ENCODE data around the gene SNAPC4.

The SNAPC4 gene

DNA sequence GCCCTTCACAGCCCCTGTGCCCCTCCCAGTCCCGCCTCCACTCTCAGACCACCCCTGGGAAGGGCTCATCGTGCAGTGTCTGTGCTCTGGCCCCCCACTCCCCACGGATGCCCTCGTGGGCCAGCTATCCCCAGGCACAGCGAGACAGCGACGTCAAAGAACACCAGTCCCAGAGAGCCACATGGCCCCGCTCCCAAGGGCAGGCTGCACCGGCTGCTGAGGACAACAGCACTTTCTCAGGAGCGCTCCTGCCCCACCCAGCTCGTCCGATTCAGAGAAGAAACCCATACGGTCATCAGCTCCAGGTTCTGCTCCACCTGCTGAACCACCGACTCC lies 4.8 kb upstream of the SNAPC4 start:
- TF ChIP-seq, protein P1, sequence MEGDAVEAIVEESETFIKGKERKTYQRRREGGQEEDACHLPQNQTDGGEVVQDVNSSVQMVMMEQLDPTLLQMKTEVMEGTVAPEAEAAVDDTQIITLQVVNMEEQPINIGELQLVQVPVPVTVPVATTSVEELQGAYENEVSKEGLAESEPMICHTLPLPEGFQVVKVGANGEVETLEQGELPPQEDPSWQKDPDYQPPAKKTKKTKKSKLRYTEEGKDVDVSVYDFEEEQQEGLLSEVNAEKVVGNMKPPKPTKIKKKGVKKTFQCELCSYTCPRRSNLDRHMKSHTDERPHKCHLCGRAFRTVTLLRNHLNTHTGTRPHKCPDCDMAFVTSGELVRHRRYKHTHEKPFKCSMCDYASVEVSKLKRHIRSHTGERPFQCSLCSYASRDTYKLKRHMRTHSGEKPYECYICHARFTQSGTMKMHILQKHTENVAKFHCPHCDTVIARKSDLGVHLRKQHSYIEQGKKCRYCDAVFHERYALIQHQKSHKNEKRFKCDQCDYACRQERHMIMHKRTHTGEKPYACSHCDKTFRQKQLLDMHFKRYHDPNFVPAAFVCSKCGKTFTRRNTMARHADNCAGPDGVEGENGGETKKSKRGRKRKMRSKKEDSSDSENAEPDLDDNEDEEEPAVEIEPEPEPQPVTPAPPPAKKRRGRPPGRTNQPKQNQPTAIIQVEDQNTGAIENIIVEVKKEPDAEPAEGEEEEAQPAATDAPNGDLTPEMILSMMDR (IDR thresholded peaks at IDR 0.05; ENCODE audit: low read depth, low read length) = no peak
- no peak for DNase-seq (ENCODE audit: extremely low read depth, low read depth)

DNA sequence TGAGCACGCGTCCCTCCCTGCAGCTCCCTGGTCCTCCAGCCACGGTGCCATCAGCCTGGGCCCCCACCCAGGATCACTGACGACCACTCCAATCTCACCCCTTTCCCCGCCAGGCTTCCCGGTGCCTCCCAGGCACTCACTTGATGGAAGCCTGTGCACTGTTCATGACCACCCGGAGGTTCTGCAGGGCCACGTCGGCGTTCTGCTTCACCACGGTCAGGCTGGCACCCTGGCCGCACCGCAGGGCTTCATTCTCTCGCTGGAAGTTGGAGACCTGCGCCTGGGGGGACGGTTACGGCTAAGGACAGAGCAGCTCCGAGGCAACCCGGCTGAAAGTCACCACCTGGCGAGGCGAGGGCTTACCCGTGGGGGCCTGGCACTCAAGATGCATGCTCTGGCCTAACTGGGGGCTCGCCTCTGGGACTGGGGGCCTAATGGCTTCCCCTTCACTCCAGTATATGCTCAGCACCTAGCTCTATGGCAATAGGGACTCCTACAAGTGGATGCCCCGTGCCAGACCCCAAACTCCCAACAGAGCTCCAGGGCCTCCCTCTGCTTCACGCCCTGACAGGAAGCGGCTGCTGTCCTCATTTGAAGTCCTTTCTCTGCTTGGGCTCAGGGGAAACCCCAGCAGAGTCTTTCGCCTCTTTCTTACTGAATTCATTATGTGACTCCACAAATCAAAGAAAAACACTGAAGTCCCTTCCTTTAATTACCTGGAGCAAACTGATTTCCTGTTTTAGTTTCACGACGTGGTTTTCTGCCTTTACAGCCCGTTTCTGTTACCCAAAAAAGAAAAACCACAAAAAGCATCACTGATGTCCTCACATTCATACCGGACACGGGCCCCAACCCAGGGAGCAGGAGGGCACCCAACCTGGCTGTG lies 4.2 kb upstream of the SNAPC4 start:
- no peak for DNase-seq (ENCODE audit: extremely low read depth, low read depth)
- TF ChIP-seq, protein P1 (IDR thresholded peaks at IDR 0.05; ENCODE audit: low read depth, low read length) = no peak

DNA sequence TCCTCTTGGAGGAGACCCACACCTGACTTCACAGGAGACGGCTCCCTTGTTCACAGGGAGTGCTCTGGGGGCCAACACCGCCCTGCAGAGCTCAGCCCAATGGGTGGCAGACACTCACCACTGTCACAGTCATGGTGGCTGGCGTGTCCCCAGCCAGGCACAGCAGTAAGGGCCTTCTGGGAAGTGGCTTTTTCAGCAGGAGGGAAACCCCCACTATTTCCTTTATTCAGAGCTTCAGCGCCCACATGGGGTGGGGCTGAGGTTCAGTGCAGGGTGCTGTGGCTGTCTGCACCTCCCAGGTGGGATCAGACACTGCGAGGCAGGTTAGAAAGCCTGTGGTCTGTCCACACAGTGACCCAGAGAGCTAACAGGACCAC lies 3.6 kb upstream of the SNAPC4 start:
- TF ChIP-seq, protein P1 (IDR thresholded peaks at IDR 0.05; ENCODE audit: low read depth, low read length) = no peak
- no peak for DNase-seq (ENCODE audit: extremely low read depth, low read depth)

DNA sequence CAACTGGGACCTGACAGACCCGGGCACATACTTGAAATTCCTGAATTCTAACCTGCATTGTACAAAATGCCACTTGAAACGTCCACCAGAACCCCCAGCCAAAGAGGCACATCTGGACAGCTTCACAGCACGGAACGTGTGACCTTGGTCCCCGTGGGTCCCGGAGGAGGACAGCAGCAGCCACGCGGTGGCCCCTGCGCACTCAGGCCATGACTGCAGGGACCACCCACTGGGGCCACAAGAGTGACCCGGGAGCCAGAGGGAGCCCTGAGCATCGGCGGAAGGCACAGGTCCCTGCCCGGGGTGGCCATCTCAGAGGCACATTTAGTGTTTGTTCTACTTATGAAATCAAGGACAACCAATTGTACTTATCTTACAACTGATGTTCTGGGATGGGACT lies 2.1 kb upstream of the SNAPC4 start:
- TF ChIP-seq, protein P1 (IDR thresholded peaks at IDR 0.05; ENCODE audit: low read depth, low read length) = no peak
- no peak for DNase-seq (ENCODE audit: extremely low read depth, low read depth)

DNA sequence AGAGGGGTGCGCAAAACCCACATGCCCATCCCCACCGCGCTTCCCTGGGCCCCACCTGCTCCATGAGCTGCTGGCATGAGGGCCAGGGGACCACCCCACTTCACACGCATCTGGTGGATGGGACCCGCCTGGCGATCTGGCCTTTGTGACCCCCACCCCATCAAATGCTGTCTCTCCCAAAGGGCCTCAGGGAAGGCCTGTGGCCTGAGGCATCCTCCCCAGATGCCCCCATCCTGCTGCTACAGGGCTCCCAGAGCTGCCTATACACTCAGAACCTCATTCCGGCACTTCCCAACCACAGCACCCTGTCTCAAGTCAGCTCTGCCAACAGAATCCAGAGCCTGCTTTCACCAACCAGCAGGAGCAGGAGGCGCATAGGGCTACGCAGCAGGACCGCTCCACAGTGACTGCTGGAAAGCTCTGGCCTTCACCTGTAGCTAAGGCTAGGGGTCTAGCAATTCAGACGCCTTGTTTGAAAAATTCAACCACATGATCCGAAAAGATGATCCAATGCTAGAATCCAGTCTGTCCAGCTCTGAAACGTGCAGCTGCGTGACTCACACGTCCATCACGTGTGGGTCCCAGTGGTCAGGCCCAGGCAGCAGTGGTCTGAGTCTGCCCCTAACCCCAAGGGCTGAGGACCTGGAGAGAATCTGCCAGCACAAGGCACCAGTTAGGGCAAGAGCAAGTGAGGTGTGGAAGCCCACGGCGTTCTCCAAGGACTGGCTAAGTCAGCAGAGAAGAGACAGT lies 1.4 kb upstream of the SNAPC4 start:
- no peak for DNase-seq (ENCODE audit: extremely low read depth, low read depth)
- TF ChIP-seq, protein P1 (IDR thresholded peaks at IDR 0.05; ENCODE audit: low read depth, low read length) = no peak

DNA sequence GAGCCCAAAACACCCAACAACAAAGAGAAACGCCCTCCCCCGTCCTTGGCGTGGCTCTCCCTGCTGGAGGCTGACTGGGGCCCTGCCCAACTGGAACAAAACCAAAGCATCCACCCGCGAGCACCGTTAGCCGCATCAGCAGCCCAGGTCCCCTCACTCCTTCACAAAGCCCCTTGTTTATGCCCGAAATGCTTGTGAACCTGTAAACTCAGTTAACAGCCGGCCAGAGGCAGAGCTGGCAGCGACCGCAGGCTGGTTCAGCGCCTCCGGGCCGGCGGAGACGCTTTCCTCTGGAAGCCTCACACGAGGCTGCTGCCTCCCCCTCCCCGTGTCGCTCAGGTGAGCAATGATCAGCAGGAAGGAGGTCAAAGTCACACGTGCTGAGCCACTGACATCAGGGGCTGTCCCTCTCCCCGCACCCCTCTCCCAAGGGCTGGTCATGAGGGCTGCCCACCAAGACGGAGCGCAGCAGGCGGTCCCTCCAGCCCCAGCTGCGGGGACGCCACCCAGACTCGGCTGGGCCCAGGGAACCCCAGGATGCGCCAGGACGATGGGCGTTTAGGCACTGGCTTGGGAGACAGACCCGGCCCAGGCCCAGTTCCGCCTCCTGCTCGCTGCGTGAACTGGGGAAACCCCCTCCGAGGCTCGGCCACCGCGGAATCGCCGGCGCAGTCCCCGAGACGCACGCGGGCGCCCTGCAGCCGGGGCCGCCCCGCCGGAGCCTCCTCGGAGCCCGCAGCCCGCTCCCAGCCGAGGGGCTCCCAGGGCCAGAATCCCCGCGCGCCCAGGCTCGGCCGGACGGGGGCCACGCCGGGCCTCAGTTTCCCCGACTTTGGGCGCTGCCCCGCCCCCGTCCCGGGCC lies 563 bp downstream of the SNAPC4 start:
- DNase-seq (ENCODE audit: extremely low read depth, low read depth) = no peak
- TF ChIP-seq, protein P1 (IDR thresholded peaks at IDR 0.05; ENCODE audit: low read depth, low read length) = no peak

Data from AG09319 (cell line).